NB4 (cell line): ENCODE measurements around the gene AGAP1.

Experiments used
- DNase-seq: peaks from one replicate; pipeline ENCODE4 v3.0.0; 2010; ENCODE audit warnings: low read depth
- H3K4me3 ChIP-seq: one replicate; pipeline ENCODE4 v1.5.1; 2011; ENCODE audit warnings: mild to moderate bottlenecking, low read depth, low read length, moderate library complexity
- MYC ChIP-seq: IDR thresholded peaks from 2 replicates; pipeline ENCODE4 v1.6.1; 2011; ENCODE audit warnings: low read depth, low read length
- POLR2A ChIP-seq: IDR thresholded peaks from 2 replicates; pipeline ENCODE4 v1.6.1; 2011; ENCODE audit warnings: mild to moderate bottlenecking; ENCODE audit not compliant: insufficient read length; ENCODE audit errors: extremely low read depth
- TF ChIP-seq, protein P1 (sequence below): IDR thresholded peaks from one replicate; pipeline ENCODE4 v1.5.1; 2012; ENCODE audit warnings: low read depth, low read length
- TF ChIP-seq, protein P2 (sequence below): IDR thresholded peaks from 2 replicates; pipeline ENCODE4 v1.6.1; 2011; ENCODE audit warnings: low read depth, low read length

AGAP1 gene

DNA sequence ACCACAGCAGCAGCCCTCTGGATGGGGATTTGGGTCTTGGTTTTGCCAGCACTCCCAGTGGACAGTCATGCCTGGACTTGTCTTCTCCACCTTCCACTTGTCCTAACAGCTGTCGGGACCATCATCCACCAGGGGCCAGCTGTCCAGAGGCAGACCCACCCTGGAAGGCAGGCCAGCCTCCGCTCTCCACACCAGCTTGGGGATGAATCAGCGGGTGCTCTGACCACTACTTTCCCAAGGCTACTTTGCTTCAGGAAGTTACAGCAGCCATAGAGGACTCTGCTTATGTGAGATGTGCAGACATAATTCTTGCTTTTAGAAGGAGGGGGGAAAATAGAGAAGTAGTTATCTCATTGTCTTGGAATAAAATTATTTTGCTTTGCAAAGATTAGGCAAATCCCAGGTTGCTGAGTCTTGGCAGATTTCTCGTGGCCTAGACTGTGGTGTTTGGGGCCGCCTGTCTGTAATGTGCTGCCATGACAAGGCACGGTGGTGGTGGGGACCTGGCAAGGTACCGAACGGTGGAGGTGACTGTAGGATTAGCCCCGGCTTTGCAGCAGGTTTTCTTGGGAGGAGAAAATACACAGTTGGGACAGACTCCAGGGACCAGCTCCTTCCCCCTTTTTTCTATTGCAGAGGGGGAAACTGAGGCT, 148.7 kb downstream of the AGAP1 start:
- DNase-seq: no peak
- TF ChIP-seq MYC: no peak
- TF ChIP-seq, protein P1, sequence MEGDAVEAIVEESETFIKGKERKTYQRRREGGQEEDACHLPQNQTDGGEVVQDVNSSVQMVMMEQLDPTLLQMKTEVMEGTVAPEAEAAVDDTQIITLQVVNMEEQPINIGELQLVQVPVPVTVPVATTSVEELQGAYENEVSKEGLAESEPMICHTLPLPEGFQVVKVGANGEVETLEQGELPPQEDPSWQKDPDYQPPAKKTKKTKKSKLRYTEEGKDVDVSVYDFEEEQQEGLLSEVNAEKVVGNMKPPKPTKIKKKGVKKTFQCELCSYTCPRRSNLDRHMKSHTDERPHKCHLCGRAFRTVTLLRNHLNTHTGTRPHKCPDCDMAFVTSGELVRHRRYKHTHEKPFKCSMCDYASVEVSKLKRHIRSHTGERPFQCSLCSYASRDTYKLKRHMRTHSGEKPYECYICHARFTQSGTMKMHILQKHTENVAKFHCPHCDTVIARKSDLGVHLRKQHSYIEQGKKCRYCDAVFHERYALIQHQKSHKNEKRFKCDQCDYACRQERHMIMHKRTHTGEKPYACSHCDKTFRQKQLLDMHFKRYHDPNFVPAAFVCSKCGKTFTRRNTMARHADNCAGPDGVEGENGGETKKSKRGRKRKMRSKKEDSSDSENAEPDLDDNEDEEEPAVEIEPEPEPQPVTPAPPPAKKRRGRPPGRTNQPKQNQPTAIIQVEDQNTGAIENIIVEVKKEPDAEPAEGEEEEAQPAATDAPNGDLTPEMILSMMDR: no peak
- TF ChIP-seq, protein P2, sequence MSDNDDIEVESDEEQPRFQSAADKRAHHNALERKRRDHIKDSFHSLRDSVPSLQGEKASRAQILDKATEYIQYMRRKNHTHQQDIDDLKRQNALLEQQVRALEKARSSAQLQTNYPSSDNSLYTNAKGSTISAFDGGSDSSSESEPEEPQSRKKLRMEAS: no peak
- no peak for TF ChIP-seq POLR2A
- no peak overlapping the region for H3K4me3 ChIP-seq

DNA sequence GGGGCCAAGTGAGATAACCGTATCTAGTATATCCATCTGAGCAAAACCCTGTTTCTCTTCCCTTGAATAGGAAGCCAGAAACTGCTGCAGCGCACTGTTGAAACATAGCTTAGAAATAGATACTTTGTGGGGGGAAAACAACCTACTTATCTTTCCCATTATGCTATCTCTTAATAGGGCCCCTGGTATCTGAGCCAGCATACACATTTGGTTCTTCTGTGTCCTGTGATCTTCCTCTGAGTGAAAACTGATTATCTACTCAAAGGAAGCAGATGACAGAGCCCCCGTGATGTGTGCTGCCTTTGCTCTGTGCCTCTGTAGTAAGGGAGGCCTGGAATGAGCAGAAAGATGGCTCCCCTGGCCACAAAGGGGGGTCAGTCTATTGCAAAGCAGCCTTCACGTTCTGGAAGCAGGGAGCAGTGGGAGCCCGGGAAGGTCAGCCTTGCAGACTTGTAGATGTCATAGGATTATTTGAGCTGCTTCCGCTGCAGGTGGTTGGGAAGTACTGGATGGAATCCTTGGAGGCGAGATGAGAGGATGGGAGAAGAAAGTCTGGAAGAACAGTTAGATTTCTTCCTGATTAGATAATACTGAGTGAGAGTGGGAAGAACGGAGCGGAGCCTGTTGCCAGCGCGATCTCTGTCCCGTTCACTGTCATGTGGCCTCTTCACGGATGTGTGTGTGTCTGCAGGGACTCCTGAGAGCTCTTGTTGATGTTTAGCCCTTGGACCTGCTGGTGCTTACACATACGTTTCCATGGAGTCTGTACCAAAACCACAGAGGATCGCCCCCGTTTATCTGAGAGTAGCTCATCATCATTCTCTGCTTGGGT, 150.1 kb downstream of the AGAP1 start:
- DNase-seq: no peak
- TF ChIP-seq, protein P2: no peak
- TF ChIP-seq POLR2A (no peak), MYC (no peak)
- TF ChIP-seq, protein P1: no peak
- H3K4me3 ChIP-seq: no peak overlapping the region

DNA sequence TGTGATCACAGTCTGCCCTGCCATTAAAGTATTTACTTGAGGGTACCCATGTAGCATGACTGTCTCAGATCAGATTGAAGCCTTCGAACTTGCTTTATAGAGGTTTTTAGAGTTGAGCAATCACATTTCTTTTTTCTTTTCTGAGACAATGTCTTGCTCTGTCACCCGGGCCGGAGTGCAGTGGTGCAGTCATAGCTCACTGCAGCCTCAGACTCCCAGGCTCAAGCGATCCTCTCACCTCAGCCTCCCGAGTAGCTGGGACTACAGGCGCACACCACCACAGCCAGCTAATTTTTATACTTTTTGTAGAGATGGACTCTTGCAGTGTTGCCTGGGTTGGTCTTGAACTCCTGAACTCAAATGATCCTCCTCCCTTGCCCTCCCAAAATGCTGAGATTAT, 153.4 kb downstream of the AGAP1 start:
- TF ChIP-seq, protein P1: no peak
- TF ChIP-seq, protein P2: no peak
- TF ChIP-seq MYC: no peak
- no peak for TF ChIP-seq POLR2A
- H3K4me3 ChIP-seq: no peak overlapping the region
- no peak for DNase-seq

DNA sequence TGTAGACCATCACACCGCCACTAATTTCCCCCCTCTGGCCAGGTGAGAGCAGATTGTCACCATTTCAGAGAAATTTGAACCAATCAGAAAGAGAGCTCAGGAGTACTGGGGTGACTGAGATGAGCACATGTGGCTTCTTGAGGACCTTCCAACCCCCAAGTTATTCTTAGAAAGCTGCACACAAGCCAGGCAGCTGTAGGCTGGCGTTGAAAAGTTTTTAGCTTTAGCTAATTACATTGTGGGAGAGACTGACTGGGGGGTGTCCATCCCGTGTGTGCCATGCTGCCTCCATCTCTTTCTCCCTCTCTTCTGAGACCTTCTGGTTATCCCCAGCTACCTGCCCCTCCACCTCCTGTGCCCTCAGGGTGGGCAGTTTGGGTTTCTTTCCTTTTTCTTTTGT, 154.0 kb downstream of the AGAP1 start:
- no peak for DNase-seq
- TF ChIP-seq, protein P1: no peak
- TF ChIP-seq POLR2A: no peak
- TF ChIP-seq MYC: no peak
- TF ChIP-seq, protein P2: no peak
- H3K4me3 ChIP-seq: no peak overlapping the region

DNA sequence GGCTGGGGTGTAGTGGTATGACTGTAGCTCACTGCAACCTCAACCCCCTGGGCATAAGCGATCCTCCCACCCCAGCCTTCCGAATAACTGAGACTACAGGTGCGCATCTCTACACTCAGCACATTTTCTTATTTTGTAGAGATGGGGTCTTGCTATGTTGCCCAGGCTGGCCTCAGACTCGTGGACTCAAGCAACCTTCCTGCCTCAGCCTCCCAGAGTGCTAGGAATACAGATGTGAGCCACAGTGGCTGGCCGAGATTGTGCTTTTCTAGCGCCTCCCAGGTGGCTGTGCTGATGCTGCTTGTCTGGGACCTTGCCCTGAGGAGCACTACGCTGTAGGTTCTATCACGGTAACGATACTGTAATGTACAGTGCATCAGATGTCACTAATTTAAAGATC, 155.6 kb downstream of the AGAP1 start:
- H3K4me3 ChIP-seq: no peak overlapping the region
- no peak for DNase-seq
- TF ChIP-seq, protein P1: no peak
- TF ChIP-seq, protein P2: no peak
- TF ChIP-seq POLR2A (no peak), MYC (no peak)
